K562 (cell line): ENCODE results near the gene AQR.

Experiments
- CTCF ChIP-seq, 3 experiments: IDR thresholded peaks in 2 of 3; conservative IDR thresholded peaks in 1 of 3; 2 replicates each; pipeline ENCODE4 v1.5.1; 2011 to 2012; ENCODE audit warnings: low read length in 3 of 3, mild to moderate bottlenecking in 3 of 3, control low read depth in 2 of 3, improper control_type of control experiment in 1 of 3, inconsistent platforms in 1 of 3, low read depth in 1 of 3, mixed read lengths in 1 of 3, moderate library complexity in 1 of 3; ENCODE audit not compliant: insufficient read depth in 2 of 3
- FOXP4 ChIP-seq: sonication (generic); formaldehyde crosslinking; IDR thresholded peaks from 2 replicates; pipeline ENCODE4 v1.8.0; 2022; ENCODE audit warnings: mild to moderate bottlenecking, missing genetic modification reagents, borderline replicate concordance
- ZNF518B ChIP-seq: fragments of 250-450 bp; sonication (Bioruptor Pico); IDR thresholded peaks from 2 replicates; pipeline ENCODE4 v1.5.0; 2021; ENCODE audit warnings: mild to moderate bottlenecking, moderate library complexity

- TF ChIP-seq ZNF518B (CRISPR knock-in tag), result no peak
- TF ChIP-seq CTCF (IDR thresholded peaks at IDR 0.05 in 2 of 3, conservative IDR thresholded peaks at IDR 0.05 in 1 of 3; ENCODE audit: insufficient read depth in 2 of 3, low read depth in 1 of 3, low read length in 3 of 3), result no peak
- no peak for TF ChIP-seq FOXP4 (CRISPR knock-in tag)
These were observed 28.3 kb downstream of the AQR start for GRCh38 chr15:34941185-34941698.
